ENCODE results near the gene FXYD2.
A peak's percentile ranks its signal among the peaks of the same experiment; 100 is the strongest.

The FXYD2 gene

DNA sequence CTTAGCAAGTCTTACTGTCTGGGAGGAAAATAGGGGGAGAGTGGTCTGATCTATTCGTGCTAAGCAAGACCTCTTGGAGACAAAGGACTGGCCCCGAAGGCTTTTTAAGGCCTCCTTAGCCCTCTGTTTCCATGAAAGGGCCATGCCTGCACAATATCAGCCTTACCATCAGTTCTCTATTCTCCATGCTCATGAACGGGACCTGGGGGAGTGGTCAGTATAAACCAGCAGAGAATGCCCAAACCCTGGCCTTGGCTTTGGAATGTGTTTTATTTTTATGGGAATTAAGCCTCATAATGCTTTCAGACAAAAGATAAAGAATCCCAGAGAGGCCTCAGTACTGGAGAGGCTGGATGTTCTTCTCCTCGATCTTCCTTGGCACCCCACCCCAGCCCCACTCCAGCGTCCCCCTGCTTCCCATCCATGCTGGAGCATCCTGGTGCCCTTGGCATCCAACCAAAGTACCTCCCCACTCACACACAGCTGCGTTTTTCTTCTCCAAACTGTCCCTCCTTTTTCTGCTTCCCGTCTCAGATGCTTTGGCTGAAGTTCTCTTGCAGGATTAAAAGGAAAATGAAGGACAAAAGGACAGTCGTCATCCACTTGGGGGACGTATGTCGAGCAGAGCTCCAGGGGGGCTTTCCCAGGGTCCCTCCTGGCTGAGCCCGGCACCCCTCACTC, 33.3 kb upstream of the FXYD2 start:
- DNase-seq = no peak

DNA sequence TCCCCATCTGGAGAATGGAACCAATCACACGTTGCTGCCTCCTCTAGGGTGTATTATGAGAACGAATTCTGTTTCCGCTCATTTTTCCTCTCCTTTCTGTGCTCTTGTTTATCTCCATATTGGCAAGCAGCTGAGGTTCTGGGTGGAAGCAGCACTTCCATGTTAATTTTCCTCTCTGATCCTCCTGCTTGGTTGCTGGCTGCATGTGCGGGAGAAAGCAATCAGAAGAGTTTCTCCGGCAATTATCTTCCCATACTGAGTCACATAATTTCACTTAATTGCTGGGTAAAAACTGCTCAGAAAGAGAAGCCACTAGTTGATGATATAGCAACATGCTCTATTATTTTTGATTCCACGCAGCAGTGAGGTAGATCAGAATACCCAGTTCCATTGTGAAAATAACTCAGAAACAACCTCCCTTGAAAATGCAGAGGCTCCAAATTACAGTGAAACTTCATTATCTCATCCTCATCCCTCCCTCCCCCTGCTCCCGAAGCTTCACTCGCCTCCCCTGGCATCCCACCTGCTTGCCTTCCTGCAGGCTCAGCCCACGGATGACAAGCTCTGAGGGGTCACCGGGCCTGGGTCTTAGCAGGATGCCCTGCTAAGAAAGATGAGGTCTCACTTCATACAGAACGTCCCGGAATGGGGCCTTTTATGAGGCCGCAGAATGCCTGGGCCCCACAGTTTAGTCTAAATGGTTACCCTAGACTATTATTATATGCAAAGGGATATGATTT, 31.5 kb upstream of the FXYD2 start:
- no peak for DNase-seq

DNA sequence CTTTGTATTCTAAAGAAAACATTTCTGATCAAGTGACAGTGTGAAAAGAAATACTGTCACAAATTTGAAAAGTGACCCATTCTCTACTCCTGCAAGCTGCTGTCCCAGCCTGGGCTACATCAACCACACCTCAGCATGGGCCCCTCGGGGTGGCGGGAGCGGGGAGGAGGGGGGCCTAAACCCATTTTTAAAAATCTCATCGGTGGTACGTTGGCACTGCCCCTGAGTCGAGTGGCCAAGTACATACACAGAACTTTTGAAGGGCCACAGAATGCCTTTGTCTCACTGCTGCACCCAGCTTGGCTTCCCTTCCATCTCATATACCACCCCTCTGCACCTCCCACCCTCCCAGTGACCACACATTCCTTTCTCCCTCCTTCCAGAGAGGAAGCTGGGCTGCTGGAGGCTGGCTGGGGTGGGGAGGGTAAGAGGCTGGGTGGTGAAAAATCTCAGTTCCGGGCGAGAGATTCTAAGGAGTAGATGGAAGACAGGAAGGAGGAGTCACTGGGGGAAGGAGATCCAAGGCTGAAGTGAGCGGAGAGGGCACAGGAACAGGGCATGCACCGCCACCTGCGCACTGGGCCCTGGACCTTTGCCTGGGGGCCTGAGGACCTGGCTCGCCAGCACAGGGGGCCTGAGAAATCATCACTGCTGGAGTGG, 30.8 kb upstream of the FXYD2 start:
- no peak for DNase-seq

DNA sequence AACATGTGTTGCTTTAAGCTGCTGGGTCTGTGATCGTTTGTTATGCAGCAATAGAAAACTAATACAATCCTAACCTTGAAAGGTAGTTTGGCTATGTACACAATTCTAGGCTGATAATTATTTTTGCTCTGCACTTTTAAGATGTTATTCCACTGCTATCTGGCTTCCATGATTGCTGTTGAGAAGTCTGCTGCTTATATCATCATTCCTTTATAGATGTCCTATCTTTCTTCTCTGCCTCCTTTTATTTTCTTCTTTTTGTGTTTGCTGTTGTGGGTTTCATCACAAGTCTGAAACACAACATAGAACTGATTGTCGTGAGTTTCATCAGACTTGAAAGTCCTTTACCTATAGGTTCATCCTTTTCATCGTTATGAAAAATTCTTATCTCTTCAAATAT, 27.8 kb upstream of the FXYD2 start:
- DNase-seq = no peak

DNA sequence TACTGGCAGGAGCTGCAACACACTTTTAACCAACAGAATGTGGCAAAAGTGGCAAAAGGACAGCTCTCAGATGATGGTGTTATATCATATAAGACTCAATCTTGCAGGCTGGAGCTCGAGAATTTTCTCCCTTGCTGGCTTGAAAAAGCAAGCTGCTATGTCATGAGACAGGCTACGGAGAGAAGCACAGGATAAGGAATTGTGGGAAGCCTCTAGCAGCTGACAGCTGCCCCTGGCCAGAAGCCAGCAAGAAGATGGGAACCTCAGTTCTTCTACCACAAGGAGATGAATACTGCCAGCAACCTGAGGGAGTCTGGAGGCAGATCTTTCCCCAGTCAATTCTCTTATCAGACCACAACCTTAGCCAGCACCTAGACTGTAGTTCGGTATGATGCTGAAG, 27.3 kb upstream of the FXYD2 start:
- peak in 1 of 2 donors; percentile 24 for DNase-seq

DNA sequence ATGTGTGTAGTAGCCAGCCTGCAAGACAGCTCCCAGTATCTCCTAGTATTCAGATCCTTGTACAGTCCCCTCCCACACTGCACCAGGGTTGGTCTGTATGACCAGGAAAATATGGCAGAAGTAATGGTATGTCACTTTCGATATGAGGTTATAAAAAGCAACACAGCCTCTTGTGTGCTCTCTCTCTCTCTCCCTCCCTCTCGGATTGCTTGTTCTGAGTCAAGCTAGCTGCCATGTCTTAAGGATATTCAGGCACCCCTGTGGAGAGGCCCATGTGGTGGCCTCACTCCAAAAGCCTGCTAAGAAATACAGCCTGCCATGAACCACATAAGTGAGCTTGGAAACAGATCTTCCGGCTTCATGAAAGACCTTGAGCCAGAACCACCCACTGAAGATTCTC, 26.6 kb upstream of the FXYD2 start:
- DNase-seq = no peak

DNA sequence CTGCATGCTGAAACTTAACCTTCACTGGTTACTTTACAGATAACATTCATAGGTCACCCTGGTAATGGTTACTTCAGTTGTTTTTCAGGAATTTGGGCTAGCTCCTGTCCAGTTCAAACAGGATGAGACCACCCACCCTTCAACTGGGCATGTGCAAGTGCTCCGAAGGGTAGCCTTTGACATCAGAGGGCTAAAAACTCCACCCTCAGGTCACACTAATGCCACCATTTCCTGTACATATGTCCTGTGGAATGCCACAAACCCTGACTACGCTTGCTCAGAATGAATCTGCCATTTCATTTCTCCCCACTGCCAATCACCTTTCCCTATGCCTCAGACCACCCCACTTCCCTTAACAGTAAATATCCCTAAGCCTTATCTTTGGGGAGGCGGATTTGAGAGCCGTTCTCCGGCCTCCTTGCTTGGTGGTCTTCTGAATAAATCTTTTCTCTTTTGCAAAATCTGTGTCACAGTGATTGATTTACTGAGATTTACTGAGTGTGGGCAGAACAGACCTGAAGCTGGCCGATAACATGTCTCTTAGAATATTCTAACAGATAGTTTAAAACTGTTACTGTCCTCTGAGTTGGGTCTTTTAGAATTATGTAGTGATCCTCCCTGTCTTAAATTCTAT, 25.4 kb upstream of the FXYD2 start:
- no peak for DNase-seq

DNA sequence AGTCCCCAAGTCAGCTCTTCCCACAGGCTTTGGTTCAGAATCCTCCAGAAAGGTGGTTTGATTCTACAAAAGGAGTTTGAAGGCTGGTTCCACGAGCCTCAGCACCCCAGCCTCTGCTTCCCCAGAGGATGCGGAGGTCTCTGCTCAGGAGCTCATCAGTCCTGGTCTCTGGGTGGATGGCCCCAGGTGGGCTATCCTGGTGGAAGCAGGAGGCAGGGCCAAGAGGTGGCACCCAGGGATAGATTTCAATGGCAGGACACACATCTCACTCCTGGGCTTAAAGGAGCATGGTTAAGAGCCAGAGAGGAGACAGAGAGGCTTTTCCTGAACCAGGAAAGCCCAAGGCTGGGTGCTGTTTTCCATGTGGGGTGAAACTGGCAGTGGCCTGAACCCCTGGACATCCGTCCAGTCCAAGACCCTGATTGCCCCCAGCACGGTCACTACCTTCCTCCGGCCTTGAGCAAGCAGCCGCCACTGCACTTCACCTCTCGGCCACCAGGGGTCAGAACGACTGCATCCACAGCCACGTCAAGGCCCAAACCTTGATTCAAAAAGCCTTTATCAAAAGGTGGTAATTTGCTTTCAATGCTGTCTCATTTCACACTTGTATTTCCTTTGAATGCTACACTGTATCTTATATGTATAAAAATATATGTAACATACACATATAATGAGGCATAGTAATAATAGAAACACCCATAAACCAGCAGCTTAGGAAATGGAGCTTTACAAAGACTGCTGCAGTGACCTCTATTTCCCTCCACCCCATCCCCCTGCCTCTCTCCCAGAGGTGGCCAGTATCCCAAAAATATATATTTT, 19.3 kb upstream of the FXYD2 start:
- peak; percentile 75 to 77 for DNase-seq

DNA sequence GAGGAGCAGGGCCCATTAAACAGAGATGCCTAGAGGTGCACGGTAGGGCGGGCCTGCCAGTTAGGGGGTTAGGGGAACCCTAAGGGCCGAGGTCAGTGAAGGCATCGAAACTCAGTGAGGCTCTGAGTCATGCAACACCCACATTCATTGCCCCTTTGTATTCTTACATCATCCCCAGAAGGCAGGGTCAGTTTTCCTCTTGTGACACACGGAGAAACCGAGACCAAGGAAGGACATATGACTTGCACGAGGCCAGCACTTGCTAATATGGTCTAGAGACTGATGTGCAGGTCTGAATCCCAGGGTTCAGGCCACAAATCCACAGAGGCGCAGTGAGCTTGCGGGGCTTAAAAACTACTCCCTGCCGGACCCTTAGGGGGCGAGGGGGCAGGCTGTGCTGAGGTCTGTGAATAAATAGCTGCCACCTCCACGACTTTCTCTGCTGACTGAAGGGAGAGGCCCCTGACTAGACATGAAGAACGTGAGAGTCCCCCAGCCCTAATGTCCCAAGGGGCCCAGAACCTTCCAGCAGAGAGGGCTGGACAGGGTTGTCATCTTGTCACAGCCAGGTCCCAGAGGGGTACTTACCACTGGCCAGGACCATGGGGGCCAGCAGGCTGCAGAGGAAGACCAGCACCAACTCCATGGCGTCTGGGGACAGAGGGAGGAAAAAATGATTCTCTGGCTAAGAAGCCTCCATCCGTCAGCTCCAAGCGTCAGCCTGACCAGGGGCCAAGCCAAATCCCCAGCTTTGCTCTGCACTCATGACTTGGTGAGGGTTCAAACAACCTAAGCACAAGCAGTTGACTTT, 17.8 kb upstream of the FXYD2 start:
- DNase-seq = peak; percentile 96 to 97

DNA sequence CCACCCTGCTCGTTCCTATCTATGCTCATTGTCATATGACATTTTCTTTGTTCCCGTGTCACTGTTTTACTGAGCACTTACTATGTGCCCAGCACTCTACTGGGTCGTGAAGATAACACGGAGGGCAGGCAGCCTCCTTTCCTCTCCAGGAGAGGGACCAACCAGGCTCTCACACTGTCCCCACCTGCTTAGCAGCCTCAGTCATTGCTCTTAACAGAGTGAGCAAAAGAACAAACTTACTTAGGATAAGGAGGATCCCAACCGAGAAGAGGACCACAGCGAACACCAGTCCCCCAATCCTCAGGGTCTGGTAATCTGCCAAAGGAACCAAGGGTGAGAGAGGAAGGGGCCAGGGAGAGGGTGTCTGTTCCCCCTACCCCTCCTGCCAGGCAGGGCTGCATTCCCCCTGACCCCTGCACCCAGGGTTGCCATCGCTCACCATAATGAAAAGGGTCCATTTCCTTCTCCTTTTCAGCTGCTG, 17.0 kb upstream of the FXYD2 start:
- peak in 1 of 2 donors; percentile 16 for DNase-seq

DNA sequence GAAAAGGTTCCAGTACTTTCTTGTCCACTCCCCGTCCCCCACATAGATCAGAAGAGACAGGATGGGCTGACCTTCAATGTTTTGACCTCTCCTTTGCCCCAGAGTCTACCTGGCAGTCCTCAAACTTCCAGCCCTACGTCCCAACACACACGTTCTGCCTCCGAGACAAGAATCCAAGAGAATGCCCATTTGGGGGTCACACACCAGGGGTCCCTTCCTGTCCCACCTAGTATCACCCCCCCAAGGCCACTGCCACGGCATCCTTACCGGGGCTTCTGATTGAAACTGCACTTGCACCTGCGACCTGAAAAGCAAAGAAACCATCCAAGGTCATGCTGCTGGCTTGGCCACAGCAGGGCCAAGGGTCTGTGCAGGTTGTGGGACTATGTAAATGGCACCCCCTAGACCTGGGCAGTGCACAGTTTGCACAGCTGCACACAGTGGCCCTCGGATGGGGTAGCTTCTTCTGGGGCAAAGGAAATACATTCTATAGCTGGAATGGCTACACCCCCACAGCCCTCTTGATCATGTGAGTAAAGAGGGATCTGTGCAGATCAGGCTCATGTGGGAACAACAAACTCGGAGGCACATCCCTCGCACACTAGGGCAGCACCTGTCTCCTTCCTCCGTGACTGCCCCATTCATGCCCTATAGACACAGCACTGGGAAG, 16.5 kb upstream of the FXYD2 start:
- DNase-seq = peak; percentile 15 to 49

DNA sequence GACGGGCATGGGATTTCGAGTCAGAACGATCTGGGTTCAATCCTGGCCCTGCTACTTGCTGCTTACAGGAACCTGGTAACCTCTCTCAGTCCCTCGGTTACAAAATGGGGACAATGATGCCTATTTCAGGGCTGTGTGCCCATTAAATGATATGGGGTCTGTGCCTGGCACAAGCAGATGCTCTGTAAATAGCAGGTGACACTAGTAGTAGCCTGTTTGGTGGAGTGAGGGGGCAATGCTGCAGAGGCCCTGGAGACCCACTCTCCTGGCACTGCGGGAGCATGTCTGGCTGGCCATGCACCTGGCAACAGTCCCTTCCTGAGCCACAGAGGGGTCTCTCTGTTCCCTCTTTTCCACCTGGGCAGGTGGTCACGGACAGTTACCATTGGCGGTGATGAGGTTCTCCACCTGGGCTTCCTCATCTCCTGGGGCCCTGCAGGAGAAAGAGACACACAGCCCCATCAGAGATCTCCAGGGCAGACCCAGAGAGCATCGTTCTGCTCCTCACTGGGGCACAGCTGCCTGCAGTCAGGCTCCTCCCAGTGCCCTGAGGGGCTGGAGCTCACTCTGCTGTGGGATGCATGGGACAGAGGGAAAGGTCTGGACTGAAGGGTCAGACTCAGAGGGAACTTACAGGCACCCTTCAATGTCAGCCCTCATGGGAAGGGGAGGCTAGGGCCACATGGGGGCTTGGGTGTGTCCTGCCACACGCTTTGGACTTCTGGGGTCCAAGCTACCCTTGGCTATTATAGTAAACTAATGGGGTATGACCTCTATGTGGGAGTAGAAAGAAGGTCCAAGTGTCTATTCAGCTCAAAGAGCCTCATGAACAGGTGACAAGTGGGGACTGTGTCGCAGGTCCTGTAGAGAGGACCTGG, 15.6 kb upstream of the FXYD2 start:
- DNase-seq = no peak

DNA sequence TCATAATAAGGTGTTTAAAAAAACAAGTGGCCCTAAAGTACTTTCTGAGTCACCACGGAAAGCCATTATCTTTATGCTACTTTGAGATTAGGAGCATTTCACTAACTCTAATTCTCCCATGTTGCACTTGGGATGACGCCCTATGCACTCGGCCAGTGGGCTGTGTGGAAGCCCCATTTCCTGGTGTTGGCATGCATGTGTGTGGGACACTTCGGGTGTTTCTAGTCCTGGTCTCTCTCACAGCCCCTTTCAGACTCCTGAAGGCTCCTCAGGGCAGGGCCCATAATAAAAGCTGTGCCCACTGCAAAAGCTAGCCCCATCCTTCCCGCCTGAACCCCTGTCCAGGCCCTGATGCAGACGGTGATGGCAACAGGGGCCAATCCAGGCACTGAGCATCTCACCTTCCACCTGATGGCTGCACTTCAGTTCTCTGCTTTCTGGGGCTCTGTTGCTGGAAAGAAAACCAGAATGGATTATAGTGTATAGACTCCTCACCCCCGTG, 14.9 kb upstream of the FXYD2 start:
- DNase-seq = no peak

DNA sequence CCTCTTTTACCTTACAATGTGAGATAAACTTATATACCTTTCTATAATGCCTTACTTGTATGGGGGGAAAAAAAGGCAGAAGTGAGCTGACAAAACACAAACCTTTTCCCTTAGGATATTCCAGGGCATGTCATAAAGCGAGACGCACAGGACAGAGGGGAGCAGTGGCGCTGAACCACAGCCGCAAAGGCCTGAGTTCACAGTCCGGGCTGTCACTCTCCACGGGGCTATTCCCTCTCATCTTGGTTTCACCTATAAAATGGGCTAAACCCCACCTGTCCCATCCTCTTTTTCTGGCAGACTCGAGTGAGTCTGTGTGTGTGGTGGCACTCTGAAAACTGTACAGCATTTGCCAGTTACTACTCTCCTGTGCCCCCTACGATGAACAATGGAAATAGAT, 14.4 kb upstream of the FXYD2 start:
- no peak for DNase-seq

DNA sequence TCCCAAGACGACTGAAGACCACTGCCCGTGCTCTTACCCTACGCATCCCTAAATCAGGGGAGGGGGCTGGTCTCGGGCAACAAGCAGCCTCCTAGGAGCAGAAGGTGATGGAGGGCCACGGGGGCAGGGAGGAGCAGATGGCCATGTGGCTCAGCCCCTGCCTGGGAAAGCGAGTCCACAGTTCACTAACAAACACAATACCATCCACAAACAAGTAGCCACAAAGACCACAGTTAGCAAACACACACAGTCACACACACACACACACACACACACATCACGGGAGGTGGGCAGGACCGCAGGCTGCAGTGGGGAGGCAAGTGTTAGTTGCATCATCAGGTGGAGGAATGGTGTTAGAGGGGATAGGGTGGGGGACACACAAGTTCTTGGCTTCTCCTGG, 13.2 kb upstream of the FXYD2 start:
- DNase-seq = no peak

DNA sequence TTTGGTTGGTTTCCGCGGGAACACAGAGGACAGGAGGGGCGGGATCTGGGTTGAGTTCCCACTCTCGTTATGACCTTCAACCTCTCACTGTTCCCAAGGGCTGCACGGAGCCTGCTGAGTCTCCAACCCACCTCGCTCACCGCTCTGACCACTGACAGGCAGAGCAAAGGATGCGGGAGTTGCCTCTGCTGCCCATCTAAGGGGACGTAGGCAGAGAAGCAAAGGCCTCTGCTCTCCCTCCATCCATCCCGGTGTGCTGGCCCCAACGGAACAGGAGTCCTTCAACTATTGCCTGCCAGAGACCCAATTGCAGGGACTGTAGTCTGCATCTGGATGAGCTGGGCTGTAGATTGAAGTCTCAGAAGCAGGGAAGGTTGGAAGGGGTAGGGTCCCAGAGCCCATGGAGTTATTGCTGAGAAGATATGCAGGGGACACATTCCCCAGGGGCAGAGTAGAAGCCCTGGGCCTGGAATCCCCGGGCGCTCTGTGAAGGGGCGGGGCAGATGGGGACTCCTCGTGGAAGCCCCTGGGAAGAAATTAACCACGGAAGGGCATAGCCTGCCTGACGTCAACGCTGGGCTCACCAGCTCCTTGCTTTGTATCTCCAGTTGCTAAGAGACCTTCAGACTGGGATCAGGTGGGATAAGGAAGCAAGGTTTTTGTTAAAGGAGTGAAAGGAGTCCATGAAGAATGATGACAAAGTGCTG, 12.7 kb upstream of the FXYD2 start:
- no peak for DNase-seq

DNA sequence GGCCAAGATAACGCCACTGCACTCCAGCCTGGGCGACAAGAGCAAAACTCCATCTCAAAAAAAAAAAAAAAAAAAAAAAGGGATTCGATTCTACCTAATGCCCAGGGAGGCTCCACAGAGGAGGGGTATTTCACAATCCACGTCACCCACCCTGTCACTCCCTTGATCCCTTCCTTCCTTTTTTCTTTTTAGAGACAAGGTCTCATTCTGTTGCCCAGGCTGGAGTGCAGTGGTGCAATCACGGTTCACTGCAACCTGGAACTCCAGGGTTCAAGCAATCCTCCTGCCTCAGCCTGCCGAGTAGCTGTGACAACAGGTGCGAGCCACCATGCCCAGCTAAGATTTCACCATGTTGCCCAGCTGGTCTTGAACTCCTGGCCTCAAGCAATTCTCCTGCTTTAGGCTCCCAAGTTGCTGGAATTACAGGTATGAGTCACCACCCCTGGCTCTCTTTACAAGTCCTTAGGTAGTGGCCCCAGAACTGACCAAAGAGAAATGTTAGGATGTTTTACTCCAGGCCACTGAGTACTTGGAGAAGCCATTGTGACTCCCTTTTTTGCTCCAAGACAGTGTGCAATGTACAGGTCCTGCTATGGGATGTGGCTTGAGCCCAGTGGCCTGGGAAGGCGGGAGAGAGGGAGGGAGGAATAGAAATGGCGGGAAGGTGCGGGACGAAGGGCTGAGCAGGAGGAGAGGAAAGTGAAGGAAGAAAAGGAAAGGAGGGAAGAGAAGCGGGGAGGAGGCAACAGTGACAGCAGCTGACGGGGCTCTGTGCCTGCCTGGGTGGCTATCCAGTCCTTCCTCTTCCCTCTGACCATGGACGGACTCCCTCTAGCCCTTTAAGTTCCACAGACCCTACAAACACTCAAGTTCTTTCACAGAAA, 11.8 kb upstream of the FXYD2 start:
- peak; percentile 29 to 42 for DNase-seq

DNA sequence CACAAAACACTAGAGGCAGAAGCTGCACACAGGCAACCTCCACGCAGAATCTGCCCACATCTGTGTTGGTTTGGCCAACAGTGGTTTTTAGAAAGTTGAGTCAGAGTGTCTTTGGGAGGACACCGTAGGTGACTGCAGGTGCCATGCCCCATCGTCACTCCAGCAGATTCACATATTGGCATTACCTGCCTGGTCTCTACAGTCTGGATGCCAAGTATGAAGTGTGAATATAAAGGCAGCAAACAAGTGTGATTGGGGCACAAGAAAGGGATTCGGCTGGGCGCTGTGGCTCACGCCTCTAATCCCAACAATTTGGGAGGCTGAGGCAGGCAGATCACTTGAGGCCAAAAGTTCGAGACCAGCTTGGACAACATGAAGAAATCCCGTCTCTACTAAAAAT, 11.0 kb upstream of the FXYD2 start:
- DNase-seq = no peak
